HUDEP-2 (cell line): ENCODE data around the gene TCTN2.

Experiments used
- DNase-seq, 76 experiments: peaks; one replicate each; lab custom pipeline; 2025; ENCODE audit not compliant: unreplicated experiment in 76 of 76; lab: John Stamatoyannopoulos, UW

Gene TCTN2

GRCh38 chr12:123733229-123733628 lies 62.3 kb downstream of the TCTN2 start:
- no peak for DNase-seq

- DNase-seq, result no peak
Observed at GRCh38 chr12:123734268-123734667, 63.4 kb downstream of the TCTN2 start.

- no peak for DNase-seq
Observed at GRCh38 chr12:123741937-123742572, 71.1 kb downstream of the TCTN2 start.

- DNase-seq, result peak in 57 of 76 experiments; percentile 6 to 71 (median 36)
Observed at GRCh38 chr12:123743002-123743401, 72.1 kb downstream of the TCTN2 start.

GRCh38 chr12:123744836-123745235 lies 73.9 kb downstream of the TCTN2 start:
- peak in 2 of 76 experiments; percentile 9 to 14 for DNase-seq

- no peak for DNase-seq
Observed at GRCh38 chr12:123747309-123747708, 76.4 kb downstream of the TCTN2 start.

GRCh38 chr12:123748161-123748560 lies 77.2 kb downstream of the TCTN2 start:
- no peak for DNase-seq

- no peak for DNase-seq
Observed at GRCh38 chr12:123748661-123749060, 77.7 kb downstream of the TCTN2 start.

GRCh38 chr12:123749355-123749754 lies 78.4 kb downstream of the TCTN2 start:
- DNase-seq, result no peak

GRCh38 chr12:123750159-123750656 lies 79.3 kb downstream of the TCTN2 start:
- no peak for DNase-seq

- DNase-seq, result no peak
Observed at GRCh38 chr12:123752046-123752445, 81.1 kb downstream of the TCTN2 start.

GRCh38 chr12:123754041-123754772 lies 83.3 kb downstream of the TCTN2 start:
- no peak for DNase-seq

GRCh38 chr12:123757561-123757960 lies 86.6 kb downstream of the TCTN2 start:
- DNase-seq, result no peak
